WTC11 (cell line): Measurements from ENCODE around the gene DUSP9. TPM values are rescaled to one million over a fixed set of nuclear protein-coding genes. Genes with fewer than 3 reads are reported as not detected.

Experiments
- ATAC-seq: fragments of 200-7000 bp; cut with Tn5 transposase; 2 replicates; pipeline ENCODE4 v1.10.0; 2021; ENCODE audit warnings: mild to moderate bottlenecking, moderate library complexity
- CTCF ChIA-PET: fragments of 300-600 bp; sonication (Branson Sonifier 250); formaldehyde crosslinking; loops from one replicate; lab custom pipeline; 2021; ENCODE audit warnings: antibody characterized with exemption; lab: Charles Lee
- POLR2A ChIA-PET: fragments of 350-600 bp; sonication (Branson Sonifier 250); formaldehyde crosslinking; loops from one replicate; lab custom pipeline; 2021; ENCODE audit warnings: antibody characterized with exemption; lab: Charles Lee
- DNase-seq: peaks from one replicate; pipeline ENCODE4 v3.0.0; 2021; ENCODE audit warnings: low spot score
- H3K27ac Mint-ChIP-seq: 2 replicates; pipeline ENCODE4 v1.8.0; 2021; ENCODE audit warnings: mixed read lengths
- H3K27me3 Mint-ChIP-seq: 2 replicates; pipeline ENCODE4 v1.8.0; 2021; ENCODE audit warnings: low read depth, mild to moderate bottlenecking, moderate library complexity, mixed read lengths
- H3K36me3 Mint-ChIP-seq: 2 replicates; pipeline ENCODE4 v1.8.0; 2021; ENCODE audit warnings: mixed read lengths
- H3K4me1 Mint-ChIP-seq: 2 replicates; pipeline ENCODE4 v1.8.0; 2022; ENCODE audit warnings: mixed read lengths
- H3K4me3 Mint-ChIP-seq: 2 replicates; pipeline ENCODE4 v1.8.0; 2021; ENCODE audit warnings: mild to moderate bottlenecking, moderate library complexity, mixed read lengths
- H3K9me3 Mint-ChIP-seq: 2 replicates; pipeline ENCODE4 v1.8.0; 2021; ENCODE audit warnings: mixed read lengths
- CREM ChIP-seq: sonication (generic); formaldehyde crosslinking; IDR thresholded peaks from 2 replicates; pipeline ENCODE4 v1.8.1; 2022; ENCODE audit warnings: mild to moderate bottlenecking, missing genetic modification reagents, moderate library complexity
- EMX1 ChIP-seq: fragments of 250-450 bp; sonication (Bioruptor Pico); IDR thresholded peaks from 2 replicates; pipeline ENCODE4 v1.8.0; 2021; ENCODE audit warnings: mild to moderate bottlenecking
- GRHL2 ChIP-seq: fragments of 250-450 bp; sonication (Bioruptor Pico); IDR thresholded peaks from 2 replicates; pipeline ENCODE4 v1.8.0; 2022; ENCODE audit warnings: mild to moderate bottlenecking, moderate library complexity; ENCODE audit not compliant: insufficient replicate concordance, severe bottlenecking
- JAZF1 ChIP-seq: fragments of 250-450 bp; sonication (Bioruptor Pico); IDR thresholded peaks from 2 replicates; pipeline ENCODE4 v1.9.0; 2021; ENCODE audit warnings: moderate library complexity, mild to moderate bottlenecking, inconsistent platforms
- NFYB ChIP-seq: sonication (generic); formaldehyde crosslinking; conservative IDR thresholded peaks from 2 replicates; pipeline ENCODE4 v1.8.0; 2022; ENCODE audit warnings: low read depth, missing genetic modification reagents
- SMAD4 ChIP-seq: sonication (generic); formaldehyde crosslinking; IDR thresholded peaks from 2 replicates; pipeline ENCODE4 v1.8.0; 2022; ENCODE audit warnings: mild to moderate bottlenecking, missing genetic modification reagents
- SOX15 ChIP-seq: fragments of 250-450 bp; sonication (Bioruptor Pico); IDR thresholded peaks from 2 replicates; pipeline ENCODE4 v1.9.0; 2021; ENCODE audit warnings: mild to moderate bottlenecking
- TEAD4 ChIP-seq: sonication (generic); formaldehyde crosslinking; IDR thresholded peaks from 2 replicates; pipeline ENCODE4 v1.8.0; 2022; ENCODE audit warnings: mild to moderate bottlenecking, missing genetic modification reagents
- ZBTB43 ChIP-seq: sonication (generic); formaldehyde crosslinking; IDR thresholded peaks from 2 replicates; pipeline ENCODE4 v1.8.1; 2023; ENCODE audit warnings: mild to moderate bottlenecking, missing genetic modification reagents
- ZNF219 ChIP-seq: sonication (generic); formaldehyde crosslinking; IDR thresholded peaks from 2 replicates; pipeline ENCODE4 v1.8.0; 2023; ENCODE audit warnings: missing genetic modification reagents, mild to moderate bottlenecking, borderline replicate concordance
- ZNF281 ChIP-seq: sonication (generic); formaldehyde crosslinking; IDR thresholded peaks from 2 replicates; pipeline ENCODE4 v1.8.0; 2023; ENCODE audit warnings: mild to moderate bottlenecking, missing genetic modification reagents
- ZNF423 ChIP-seq: fragments of 250-450 bp; sonication (Bioruptor Pico); IDR thresholded peaks from 2 replicates; pipeline ENCODE4 v2.1.2; 2022; ENCODE audit warnings: mild to moderate bottlenecking, moderate library complexity
- ZNF532 ChIP-seq: fragments of 250-450 bp; sonication (Bioruptor Pico); IDR thresholded peaks from 2 replicates; pipeline ENCODE4 v1.9.0; 2021; ENCODE audit warnings: mild to moderate bottlenecking, borderline replicate concordance
- total RNA-seq: library from RNA; stranded (reverse); gene quantifications from 3 replicates; pipeline ENCODE4 v1.2.3, GENCODE V29; 2021
- TF ChIP-seq, protein P1 (sequence below): fragments of 250-450 bp; sonication (Bioruptor Pico); IDR thresholded peaks from 2 replicates; pipeline ENCODE4 v1.8.0; 2021; ENCODE audit warnings: mild to moderate bottlenecking
- TF ChIP-seq, protein P2 (sequence below): sonication (generic); formaldehyde crosslinking; IDR thresholded peaks from 2 replicates; pipeline ENCODE4 v1.8.0; 2023; ENCODE audit warnings: missing genetic modification reagents
- TF ChIP-seq, protein P3 (sequence below): fragments of 250-450 bp; sonication (Bioruptor Pico); IDR thresholded peaks from 2 replicates; pipeline ENCODE4 v1.9.0; 2021; ENCODE audit warnings: moderate library complexity, mild to moderate bottlenecking, inconsistent platforms, borderline replicate concordance
- TF ChIP-seq, protein P4 (sequence below): sonication (generic); formaldehyde crosslinking; IDR thresholded peaks from 2 replicates; pipeline ENCODE4 v1.8.0; 2022; ENCODE audit warnings: missing genetic modification reagents
- TF ChIP-seq, protein P5 (sequence below): sonication (generic); formaldehyde crosslinking; IDR thresholded peaks from 2 replicates; pipeline ENCODE4 v1.8.0; 2022; ENCODE audit warnings: mild to moderate bottlenecking, missing genetic modification reagents

Gene DUSP9
- total RNA-seq, 1 experiment from 2014 or later = 2.5 TPM

- POLR2A ChIA-PET = no interaction called here
- TF ChIP-seq, protein P1, sequence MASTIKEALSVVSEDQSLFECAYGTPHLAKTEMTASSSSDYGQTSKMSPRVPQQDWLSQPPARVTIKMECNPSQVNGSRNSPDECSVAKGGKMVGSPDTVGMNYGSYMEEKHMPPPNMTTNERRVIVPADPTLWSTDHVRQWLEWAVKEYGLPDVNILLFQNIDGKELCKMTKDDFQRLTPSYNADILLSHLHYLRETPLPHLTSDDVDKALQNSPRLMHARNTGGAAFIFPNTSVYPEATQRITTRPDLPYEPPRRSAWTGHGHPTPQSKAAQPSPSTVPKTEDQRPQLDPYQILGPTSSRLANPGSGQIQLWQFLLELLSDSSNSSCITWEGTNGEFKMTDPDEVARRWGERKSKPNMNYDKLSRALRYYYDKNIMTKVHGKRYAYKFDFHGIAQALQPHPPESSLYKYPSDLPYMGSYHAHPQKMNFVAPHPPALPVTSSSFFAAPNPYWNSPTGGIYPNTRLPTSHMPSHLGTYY (CRISPR knock-in tag) = no peak
- TF ChIP-seq ZNF281 (no peak), JAZF1 (no peak), GRHL2 (CRISPR knock-in tag) (no peak)
- TF ChIP-seq, all 79 proteins: peak for 0
- Mint-ChIP-seq H3K4me1 (no peaks in the 10 kb centered on the region), H3K27ac (no peak overlapping the region), H3K9me3 (no peaks in the 10 kb centered on the region), H3K4me3 (no peak overlapping the region), H3K27me3 (peaks cover 57% of the 10 kb centered on the region), H3K36me3 (no peaks in the 10 kb centered on the region)
- ATAC-seq = no peak
- DNase-seq = no peak
- CTCF ChIA-PET = interaction anchor here (1.5 to 2.6 kb wide), 7 partner anchors 11 to 72 kb away, joined by 10 to 58 read pairs (median 12); partner anchors contain the start of gene DUSP9
Observed at GRCh38 chrX:153611298-153612095, 35.5 kb upstream of the DUSP9 start.

DNA sequence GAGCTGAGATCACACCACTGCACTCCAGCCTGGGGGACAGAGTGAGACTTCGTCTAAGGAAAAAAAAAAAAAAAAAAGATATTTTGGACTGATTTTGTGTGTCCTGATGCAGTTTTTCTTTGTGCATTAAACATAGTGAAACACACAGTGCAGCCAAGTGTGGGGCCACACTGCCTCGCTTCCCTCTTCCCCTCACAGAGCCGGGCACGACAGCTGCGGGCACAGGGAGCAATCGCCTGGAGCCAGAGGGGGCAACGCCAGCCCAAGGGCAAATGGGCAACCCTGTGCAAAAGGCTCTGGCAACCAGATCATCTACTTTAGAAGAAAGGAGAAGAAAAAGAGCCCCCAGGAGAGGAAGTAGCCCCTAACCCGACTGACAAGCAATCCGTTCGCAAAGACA, 34.6 kb upstream of the DUSP9 start:
- CTCF ChIA-PET = interaction anchor here (2.1 to 2.7 kb wide), 2 partner anchors 24 to 37 kb away, joined by 7 to 8 read pairs; no protein-coding TSS in a partner anchor
- Mint-ChIP-seq H3K27me3 (peaks cover 56% of the 10 kb centered on the region), H3K4me1 (no peaks in the 10 kb centered on the region), H3K4me3 (no peak overlapping the region)
- no peak for DNase-seq
- no peak for TF ChIP-seq ZBTB43 (CRISPR knock-in tag)
- TF ChIP-seq EMX1 (CRISPR knock-in tag) = no peak
- no peak for TF ChIP-seq ZNF532 (CRISPR knock-in tag)
- no peak for TF ChIP-seq SMAD4 (CRISPR knock-in tag)
- TF ChIP-seq, protein P2, sequence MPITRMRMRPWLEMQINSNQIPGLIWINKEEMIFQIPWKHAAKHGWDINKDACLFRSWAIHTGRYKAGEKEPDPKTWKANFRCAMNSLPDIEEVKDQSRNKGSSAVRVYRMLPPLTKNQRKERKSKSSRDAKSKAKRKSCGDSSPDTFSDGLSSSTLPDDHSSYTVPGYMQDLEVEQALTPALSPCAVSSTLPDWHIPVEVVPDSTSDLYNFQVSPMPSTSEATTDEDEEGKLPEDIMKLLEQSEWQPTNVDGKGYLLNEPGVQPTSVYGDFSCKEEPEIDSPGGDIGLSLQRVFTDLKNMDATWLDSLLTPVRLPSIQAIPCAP (CRISPR knock-in tag) = no peak
- TF ChIP-seq, protein P3, sequence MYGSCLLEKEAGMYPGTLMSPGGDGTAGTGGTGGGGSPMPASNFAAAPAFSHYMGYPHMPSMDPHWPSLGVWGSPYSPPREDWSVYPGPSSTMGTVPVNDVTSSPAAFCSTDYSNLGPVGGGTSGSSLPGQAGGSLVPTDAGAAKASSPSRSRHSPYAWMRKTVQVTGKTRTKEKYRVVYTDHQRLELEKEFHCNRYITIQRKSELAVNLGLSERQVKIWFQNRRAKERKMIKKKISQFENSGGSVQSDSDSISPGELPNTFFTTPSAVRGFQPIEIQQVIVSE (CRISPR knock-in tag) = no peak
- no peak for TF ChIP-seq SOX15 (CRISPR knock-in tag)
- no peak for TF ChIP-seq ZNF219 (CRISPR knock-in tag)
- TF ChIP-seq TEAD4 (CRISPR knock-in tag) = no peak
- TF ChIP-seq, protein P4, sequence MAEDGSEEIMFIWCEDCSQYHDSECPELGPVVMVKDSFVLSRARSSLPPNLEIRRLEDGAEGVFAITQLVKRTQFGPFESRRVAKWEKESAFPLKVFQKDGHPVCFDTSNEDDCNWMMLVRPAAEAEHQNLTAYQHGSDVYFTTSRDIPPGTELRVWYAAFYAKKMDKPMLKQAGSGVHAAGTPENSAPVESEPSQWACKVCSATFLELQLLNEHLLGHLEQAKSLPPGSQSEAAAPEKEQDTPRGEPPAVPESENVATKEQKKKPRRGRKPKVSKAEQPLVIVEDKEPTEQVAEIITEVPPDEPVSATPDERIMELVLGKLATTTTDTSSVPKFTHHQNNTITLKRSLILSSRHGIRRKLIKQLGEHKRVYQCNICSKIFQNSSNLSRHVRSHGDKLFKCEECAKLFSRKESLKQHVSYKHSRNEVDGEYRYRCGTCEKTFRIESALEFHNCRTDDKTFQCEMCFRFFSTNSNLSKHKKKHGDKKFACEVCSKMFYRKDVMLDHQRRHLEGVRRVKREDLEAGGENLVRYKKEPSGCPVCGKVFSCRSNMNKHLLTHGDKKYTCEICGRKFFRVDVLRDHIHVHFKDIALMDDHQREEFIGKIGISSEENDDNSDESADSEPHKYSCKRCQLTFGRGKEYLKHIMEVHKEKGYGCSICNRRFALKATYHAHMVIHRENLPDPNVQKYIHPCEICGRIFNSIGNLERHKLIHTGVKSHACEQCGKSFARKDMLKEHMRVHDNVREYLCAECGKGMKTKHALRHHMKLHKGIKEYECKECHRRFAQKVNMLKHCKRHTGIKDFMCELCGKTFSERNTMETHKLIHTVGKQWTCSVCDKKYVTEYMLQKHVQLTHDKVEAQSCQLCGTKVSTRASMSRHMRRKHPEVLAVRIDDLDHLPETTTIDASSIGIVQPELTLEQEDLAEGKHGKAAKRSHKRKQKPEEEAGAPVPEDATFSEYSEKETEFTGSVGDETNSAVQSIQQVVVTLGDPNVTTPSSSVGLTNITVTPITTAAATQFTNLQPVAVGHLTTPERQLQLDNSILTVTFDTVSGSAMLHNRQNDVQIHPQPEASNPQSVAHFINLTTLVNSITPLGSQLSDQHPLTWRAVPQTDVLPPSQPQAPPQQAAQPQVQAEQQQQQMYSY (CRISPR knock-in tag) = no peak
- TF ChIP-seq NFYB (CRISPR knock-in tag) = no peak
- TF ChIP-seq ZNF423 (CRISPR knock-in tag) = no peak
- TF ChIP-seq CREM = no peak
- TF ChIP-seq, protein P5, sequence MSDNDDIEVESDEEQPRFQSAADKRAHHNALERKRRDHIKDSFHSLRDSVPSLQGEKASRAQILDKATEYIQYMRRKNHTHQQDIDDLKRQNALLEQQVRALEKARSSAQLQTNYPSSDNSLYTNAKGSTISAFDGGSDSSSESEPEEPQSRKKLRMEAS = no peak
- TF ChIP-seq, all 79 proteins: peak for 0
- POLR2A ChIA-PET = no interaction called here
- H3K27ac Mint-ChIP-seq = no peak overlapping the region
- H3K36me3 Mint-ChIP-seq = no peaks in the 10 kb centered on the region
- ATAC-seq = no peak
- no peaks in the 10 kb centered on the region for H3K9me3 Mint-ChIP-seq
